HUES64 (cell line): ENCODE results near the gene SNRPB2. TPM values are rescaled to one million over a fixed set of nuclear protein-coding genes. Genes with fewer than 3 reads are reported as not detected.

Experiments
- H3K27ac ChIP-seq: 2 replicates; pipeline ENCODE4 v1.7.0; 2013; ENCODE audit warnings: low read depth, low read length, inconsistent platforms
- H3K27me3 ChIP-seq: 2 replicates; pipeline ENCODE4 v1.6.1; 2013; ENCODE audit warnings: mild to moderate bottlenecking, low read length; ENCODE audit not compliant: insufficient read depth
- H3K36me3 ChIP-seq: 2 replicates; pipeline ENCODE4 v1.6.1; 2013; ENCODE audit warnings: mild to moderate bottlenecking, low read length; ENCODE audit not compliant: insufficient read depth
- H3K4me1 ChIP-seq: 2 replicates; pipeline ENCODE4 v1.6.1; 2013; ENCODE audit warnings: mild to moderate bottlenecking, low read length, moderate library complexity; ENCODE audit not compliant: insufficient read depth
- H3K4me3 ChIP-seq: 2 replicates; pipeline ENCODE4 v1.5.1; 2013; ENCODE audit warnings: mild to moderate bottlenecking, low read length, moderate library complexity
- H3K9ac ChIP-seq: 2 replicates; pipeline ENCODE4 v1.6.1; 2013; ENCODE audit warnings: mild to moderate bottlenecking, low read depth, low read length
- H3K9me3 ChIP-seq: 2 replicates; pipeline ENCODE4 v1.6.1; 2013; ENCODE audit warnings: low read depth, low read length; ENCODE audit not compliant: insufficient read depth
- WGBS: fragments of 150-250, 120-280 bp; methylation state at CpG from one replicate; pipeline ENCODE4 v1.1.7; 2013; ENCODE audit warnings: missing lambda C conversion rate; 5-methylcytosine and 5-hydroxymethylcytosine counted together
- polyA plus RNA-seq, 2 experiments: library from polyadenylated mRNA; stranded (reverse); fragments of 50-300 nt; gene quantifications; one replicate each; pipeline ENCODE4 v1.2.3, GENCODE V29; 2013

The SNRPB2 gene
- 89.1 TPM for polyA plus RNA-seq (2013, experiment 1 of 2)
- polyA plus RNA-seq (2013, experiment 2 of 2) = 87.7 TPM

DNA sequence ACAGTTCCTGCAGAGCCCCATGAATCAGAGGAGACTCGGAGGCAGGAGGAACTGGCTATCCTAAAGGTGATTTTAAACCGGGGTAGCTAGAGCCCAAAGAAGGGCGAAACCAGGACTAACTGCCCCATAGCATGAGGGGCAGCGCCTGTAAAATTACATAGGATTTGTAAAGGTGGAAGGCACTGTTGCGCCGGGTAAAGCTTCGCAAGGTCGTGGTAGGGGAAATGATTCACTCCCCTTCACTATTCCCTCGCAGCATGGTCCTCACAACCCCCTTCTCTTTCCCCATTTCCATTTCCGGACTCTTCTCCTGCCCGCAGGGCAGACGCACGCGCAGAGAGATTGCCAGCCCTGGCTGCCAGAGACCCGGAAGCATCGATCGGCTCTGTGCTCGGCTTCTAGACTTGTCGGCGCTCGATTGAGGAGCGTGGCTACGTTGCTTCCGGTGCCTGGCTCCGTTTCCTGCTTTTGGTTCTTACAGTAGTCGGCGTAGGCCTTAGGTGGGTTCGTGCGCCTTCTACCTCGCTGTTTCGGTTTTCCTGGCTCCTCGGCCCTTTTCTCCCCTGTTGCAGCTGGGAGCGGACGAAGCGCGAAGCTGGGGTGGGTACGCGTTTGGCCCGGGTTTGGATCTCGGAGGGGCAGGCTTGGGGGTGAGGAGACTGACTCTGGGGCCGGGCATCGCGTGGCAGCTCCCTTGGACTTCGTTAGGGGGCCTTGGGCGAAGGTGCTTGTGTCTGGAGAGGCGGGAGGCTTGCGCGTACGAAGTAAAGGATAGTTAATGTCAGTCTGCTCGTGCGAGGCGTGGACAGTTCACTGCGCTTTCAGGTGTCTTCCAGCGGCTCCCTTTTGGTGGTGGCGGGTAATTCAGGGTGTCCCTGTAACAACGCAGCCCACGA lies at the start of gene SNRPB2:
SNRPB2 (plus strand) TSS at position 462 of the 896 bp plus-strand sequence. CDS start 1,677 bp downstream, outside the sequence.
- peaks cover 7% of the 10 kb centered on the region; the same call in 1 of the 2 replicates for H3K4me1 ChIP-seq
- H3K4me3 ChIP-seq = peak within 1 kb of the TSS; percentile 91
- peaks cover 34% of the 10 kb centered on the region for H3K36me3 ChIP-seq
- H3K9ac ChIP-seq = peak within 1 kb of the TSS; percentile 92
- 3% methylated on average over 53 of the region's 57 CpGs for WGBS
- peaks cover 5% of the 10 kb centered on the region; the same call in 1 of the 2 replicates for H3K9me3 ChIP-seq
- peak within 1 kb of the TSS; percentile 77; the same call in 1 of the 2 replicates for H3K27ac ChIP-seq
- peaks cover 24% of the 10 kb centered on the region for H3K27me3 ChIP-seq

DNA sequence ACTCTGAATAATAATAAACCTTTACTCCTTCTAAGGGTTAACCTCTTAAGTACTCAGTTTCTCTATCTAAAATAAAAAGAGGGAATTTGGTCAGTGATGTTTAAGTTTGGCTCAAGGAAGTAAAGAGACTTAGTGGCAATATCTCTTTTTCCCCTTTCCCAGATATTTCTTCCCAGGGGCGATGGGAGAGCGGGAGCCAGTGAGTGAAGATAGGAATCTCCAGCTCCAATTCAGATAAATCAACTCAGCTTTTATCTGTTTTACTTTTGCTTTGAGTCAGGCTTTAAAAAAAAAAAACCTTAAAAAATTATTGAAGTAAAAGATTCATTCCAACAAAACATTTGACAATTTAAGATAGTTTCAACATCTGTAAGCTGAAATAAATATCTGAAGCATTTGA lies 45.4 kb upstream of the SNRPB2 start:
- no peak overlapping the region for H3K9ac ChIP-seq
- H3K27me3 ChIP-seq = no peaks in the 10 kb centered on the region
- H3K4me1 ChIP-seq = peaks cover 5% of the 10 kb centered on the region; the same call in 1 of the 2 replicates
- H3K9me3 ChIP-seq = no peaks in the 10 kb centered on the region
- no peaks in the 10 kb centered on the region for H3K36me3 ChIP-seq
- H3K4me3 ChIP-seq = no peak overlapping the region
- no peak overlapping the region for H3K27ac ChIP-seq
- no CpG with 5 or more reads among the region's 2 CpGs for WGBS

DNA sequence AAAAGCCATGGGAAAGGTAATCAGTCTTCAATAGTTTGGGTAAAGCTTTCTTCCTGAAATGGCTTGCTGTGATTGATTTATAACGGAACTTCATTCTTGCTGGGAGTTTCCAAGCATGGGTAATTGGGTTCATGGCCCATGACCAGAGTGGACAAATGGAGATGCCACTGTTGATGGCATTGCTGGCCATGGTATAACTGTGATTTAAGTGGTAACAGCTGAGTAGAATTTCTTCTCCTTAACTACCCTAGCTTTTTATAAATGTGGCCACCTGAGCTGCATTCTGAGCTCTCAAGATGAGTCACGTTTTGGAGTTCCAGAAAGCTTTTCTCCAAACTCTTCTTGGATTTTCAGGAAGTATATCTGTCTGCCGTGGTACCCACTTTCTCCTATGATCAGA lies 39.9 kb upstream of the SNRPB2 start:
- Histone ChIP-seq H3K4me1 (no peaks in the 10 kb centered on the region), H3K9me3 (no peaks in the 10 kb centered on the region)
- 85% methylated on average over 3 of the region's 3 CpGs for WGBS

DNA sequence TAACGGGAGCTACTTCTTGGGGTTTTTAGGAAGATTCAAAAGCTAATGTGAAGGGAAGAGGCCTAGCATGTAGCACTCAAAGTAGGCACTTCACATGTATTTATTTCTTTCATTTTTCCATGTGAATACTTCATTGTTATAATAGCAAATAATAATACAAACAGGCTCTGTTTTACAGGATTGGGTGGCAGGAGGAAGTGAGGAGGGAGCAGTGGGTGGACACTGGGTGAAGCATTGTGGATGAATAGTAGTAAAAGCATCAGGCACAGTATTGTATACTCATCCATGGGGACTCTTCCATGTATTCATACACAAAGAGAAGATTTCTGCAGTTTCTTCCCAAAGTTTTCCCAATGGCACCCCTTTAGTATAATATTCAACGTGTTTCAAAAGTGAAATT lies 38.4 kb upstream of the SNRPB2 start:
- no peaks in the 10 kb centered on the region for H3K9me3 ChIP-seq
- no peaks in the 10 kb centered on the region for H3K4me1 ChIP-seq
- H3K9ac ChIP-seq = no peak overlapping the region
- H3K27ac ChIP-seq = no peak overlapping the region
- H3K36me3 ChIP-seq = no peaks in the 10 kb centered on the region
- no peaks in the 10 kb centered on the region for H3K27me3 ChIP-seq
- no peak overlapping the region for H3K4me3 ChIP-seq
- WGBS = 100% methylated on average over 1 of the region's 2 CpGs

More for the DNA sequence above, 39.9 kb upstream of the SNRPB2 start:
- H3K4me3 ChIP-seq = no peak overlapping the region
- no peak overlapping the region for H3K27ac ChIP-seq
- no peaks in the 10 kb centered on the region for H3K36me3 ChIP-seq
- H3K27me3 ChIP-seq = no peaks in the 10 kb centered on the region
- no peak overlapping the region for H3K9ac ChIP-seq

DNA sequence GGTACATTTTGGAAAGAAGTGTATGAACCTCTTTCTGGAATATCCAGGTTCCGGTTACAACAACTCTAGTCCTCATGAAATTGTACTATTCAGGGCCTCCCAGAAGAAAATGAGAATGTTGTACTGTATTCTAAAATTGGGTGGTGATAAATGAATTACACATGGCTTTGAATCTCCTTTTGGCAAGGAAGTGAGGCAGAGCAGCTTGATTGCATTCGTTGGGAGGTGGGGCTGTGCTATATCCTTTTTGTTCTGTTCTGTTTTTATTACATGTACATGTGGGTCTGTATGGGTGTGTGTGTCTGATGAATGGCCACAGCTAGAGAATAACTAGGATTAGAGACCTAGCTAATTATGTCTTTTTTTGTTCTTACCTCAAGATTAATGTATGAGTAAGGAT lies 37.8 kb upstream of the SNRPB2 start:
- H3K27ac ChIP-seq = no peak overlapping the region
- no peaks in the 10 kb centered on the region for H3K36me3 ChIP-seq
- H3K4me3 ChIP-seq = no peak overlapping the region
- H3K9me3 ChIP-seq = no peaks in the 10 kb centered on the region
- H3K27me3 ChIP-seq = no peaks in the 10 kb centered on the region
- no peak overlapping the region for H3K9ac ChIP-seq
- 89% methylated on average over 2 of the region's 2 CpGs for WGBS
- H3K4me1 ChIP-seq = no peaks in the 10 kb centered on the region

DNA sequence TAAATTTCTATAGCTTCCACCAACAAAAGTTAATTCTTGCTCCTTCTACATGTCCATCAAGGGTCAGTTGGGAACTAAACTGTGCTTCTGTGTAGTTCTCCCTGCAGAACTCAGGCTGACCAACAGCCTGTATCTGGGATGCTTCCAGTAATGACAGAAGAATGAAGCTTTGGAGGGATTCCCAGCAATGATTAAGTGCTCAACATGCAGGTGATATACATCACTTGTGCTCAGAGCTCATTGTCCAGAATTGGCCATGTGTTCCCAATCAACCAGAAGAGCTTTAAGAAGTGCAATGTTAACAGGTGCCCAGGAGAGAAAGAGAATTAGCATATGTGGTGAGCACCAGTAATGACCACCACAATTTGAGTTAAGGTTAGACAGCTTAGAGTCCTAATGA lies 37.4 kb upstream of the SNRPB2 start:
- Histone ChIP-seq H3K4me3 (no peak overlapping the region), H3K27me3 (no peaks in the 10 kb centered on the region), H3K36me3 (no peaks in the 10 kb centered on the region), H3K9ac (no peak overlapping the region), H3K4me1 (no peaks in the 10 kb centered on the region), H3K27ac (no peak overlapping the region), H3K9me3 (no peaks in the 10 kb centered on the region)

DNA sequence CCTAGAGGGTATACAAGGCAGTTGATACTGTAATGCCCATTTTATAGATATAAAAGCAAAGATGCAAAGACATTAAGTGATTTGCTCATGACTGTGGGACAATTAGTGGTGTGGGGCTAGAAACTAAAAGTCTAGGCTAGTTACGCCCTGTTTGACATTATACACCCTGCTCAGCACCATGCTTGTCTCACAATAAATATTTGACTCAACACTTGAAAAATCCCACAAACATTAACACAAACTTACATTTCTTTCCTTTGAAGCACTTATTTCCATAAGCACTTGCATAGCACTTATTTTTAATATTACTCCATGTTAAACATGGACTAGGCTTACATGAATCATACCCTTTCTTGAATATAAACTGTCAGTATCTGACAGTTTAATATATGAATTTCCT lies 36.5 kb upstream of the SNRPB2 start:
- no peaks in the 10 kb centered on the region for H3K4me1 ChIP-seq
- no peaks in the 10 kb centered on the region for H3K27me3 ChIP-seq
- no peak overlapping the region for H3K4me3 ChIP-seq
- no peak overlapping the region for H3K27ac ChIP-seq
- no peak overlapping the region for H3K9ac ChIP-seq
- H3K9me3 ChIP-seq = no peaks in the 10 kb centered on the region
- WGBS = 97% methylated on average over 1 of the region's 1 CpG
- H3K36me3 ChIP-seq = no peaks in the 10 kb centered on the region

DNA sequence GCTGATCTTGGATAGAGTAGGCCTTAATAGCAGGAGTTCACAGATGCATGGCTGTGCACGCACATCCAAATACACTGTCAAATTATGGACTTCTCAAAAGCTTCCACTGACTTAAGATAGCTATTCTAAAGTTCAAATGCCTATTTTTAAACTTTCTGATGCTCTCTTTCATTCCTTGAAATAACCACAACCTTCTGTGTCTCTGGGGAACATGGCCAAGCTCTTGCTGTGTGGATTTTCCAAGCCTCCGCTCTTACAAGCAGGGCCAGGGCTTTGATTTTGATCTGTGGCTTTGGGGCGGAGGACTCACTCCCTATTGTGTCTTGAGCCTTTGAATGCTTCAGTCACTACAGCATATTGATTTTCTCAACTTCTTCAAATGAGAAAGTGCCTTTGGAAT lies 35.7 kb upstream of the SNRPB2 start:
- no peak overlapping the region for H3K9ac ChIP-seq
- no peaks in the 10 kb centered on the region for H3K4me1 ChIP-seq
- 93% methylated on average over 3 of the region's 3 CpGs for WGBS

DNA sequence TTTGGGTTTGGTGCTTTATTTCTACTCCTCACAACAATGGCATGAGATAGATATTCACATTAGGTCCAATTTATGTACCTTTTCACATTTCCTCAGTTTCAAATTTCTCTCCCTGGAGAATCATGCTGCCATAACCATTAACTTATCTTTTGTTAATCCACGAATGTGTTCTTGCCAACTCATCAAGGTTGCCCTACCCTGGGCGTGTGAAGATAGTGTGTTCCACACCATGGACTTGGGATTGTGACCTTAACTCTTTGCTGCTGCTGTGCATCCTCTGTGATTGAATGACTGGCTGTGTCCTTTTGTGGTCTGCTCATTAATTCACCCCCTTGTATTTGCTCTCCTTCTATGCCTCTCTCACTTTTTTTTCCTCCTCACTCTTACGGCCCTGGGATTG lies 34.2 kb upstream of the SNRPB2 start:
- WGBS = 93% methylated on average over 2 of the region's 3 CpGs
- H3K27ac ChIP-seq = no peak overlapping the region
- H3K9ac ChIP-seq = no peak overlapping the region
- no peaks in the 10 kb centered on the region for H3K4me1 ChIP-seq
- H3K4me3 ChIP-seq = no peak overlapping the region
- H3K27me3 ChIP-seq = no peaks in the 10 kb centered on the region
- no peaks in the 10 kb centered on the region for H3K36me3 ChIP-seq
- H3K9me3 ChIP-seq = no peaks in the 10 kb centered on the region

More for the DNA sequence above, 35.7 kb upstream of the SNRPB2 start:
- Histone ChIP-seq H3K4me3 (no peak overlapping the region), H3K27ac (no peak overlapping the region), H3K36me3 (no peaks in the 10 kb centered on the region), H3K9me3 (no peaks in the 10 kb centered on the region), H3K27me3 (no peaks in the 10 kb centered on the region)

DNA sequence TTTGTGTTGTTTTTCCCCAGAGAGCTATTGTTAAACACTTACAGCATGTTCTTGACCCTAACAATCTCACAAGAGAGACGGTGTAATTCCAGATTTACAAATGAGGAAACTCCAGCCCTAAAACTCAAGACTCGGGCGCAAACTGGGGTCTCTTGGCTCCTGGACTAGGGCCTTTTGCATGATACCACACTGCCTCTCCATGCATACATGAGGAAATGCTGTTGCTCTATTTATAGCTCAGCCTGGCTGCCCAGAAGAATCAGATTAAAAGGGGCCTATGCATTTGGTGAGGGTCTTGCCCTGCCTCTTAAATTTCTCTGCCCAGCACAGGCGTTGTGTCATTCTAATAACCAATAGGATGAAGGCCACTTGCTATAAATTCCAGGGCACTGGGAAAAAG lies 30.5 kb upstream of the SNRPB2 start:
- no peak overlapping the region for H3K9ac ChIP-seq
- no peak overlapping the region for H3K27ac ChIP-seq
- H3K36me3 ChIP-seq = no peaks in the 10 kb centered on the region
- H3K27me3 ChIP-seq = no peaks in the 10 kb centered on the region
- no peak overlapping the region for H3K4me3 ChIP-seq
- no peaks in the 10 kb centered on the region for H3K9me3 ChIP-seq
- 90% methylated on average over 4 of the region's 4 CpGs for WGBS
- H3K4me1 ChIP-seq = no peaks in the 10 kb centered on the region

DNA sequence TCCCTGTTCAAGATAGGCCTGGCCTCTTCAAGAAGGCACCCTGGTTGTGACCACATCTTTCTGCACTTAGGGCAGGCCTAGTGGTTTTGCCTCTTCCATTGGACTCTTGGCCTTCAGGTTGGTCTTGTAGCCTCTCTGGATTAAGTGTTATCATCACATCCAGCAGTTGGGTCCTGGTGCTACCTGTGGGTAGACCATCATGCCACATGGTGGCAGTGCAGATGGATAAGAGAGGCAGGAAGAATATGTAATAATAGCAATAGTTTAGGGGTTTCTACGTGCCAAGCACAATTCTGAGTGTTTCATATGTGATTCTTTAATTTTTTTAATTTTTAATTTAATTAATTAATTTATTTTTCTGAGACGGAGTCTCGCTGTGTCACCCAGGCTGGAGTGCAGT lies 28.5 kb upstream of the SNRPB2 start:
- no peaks in the 10 kb centered on the region for H3K27me3 ChIP-seq
- 100% methylated on average over 2 of the region's 3 CpGs for WGBS
- no peak overlapping the region for H3K27ac ChIP-seq
- peaks cover 6% of the 10 kb centered on the region; the same call in 1 of the 2 replicates for H3K9me3 ChIP-seq
- H3K36me3 ChIP-seq = no peaks in the 10 kb centered on the region
- H3K4me1 ChIP-seq = no peaks in the 10 kb centered on the region
- H3K4me3 ChIP-seq = no peak overlapping the region
- no peak overlapping the region for H3K9ac ChIP-seq
